Caco-2 (cell line): ENCODE results near the gene HRCT1. TPM values are rescaled to one million over a fixed set of nuclear protein-coding genes. Genes with fewer than 3 reads are reported as not detected.
"Not testable (repeated sequence)": the region's sequence is repeated elsewhere in the genome, so short reads cannot be mapped to it uniquely, and the experiment has no call there.

Experiments used
- BruUV-seq: library from RNA; stranded (reverse); fragments of 400-500 nt; replicated peaks from 2 replicates; lab custom pipeline; 2021; lab: Mats Ljungman, UMichigan
- CTCF ChIA-PET: fragments of 300-600 bp; sonication (Branson Sonifier 250); formaldehyde crosslinking; loops from one replicate; lab custom pipeline; 2022; ENCODE audit warnings: antibody characterized with exemption; lab: Charles Lee
- POLR2A ChIA-PET: fragments of 300-600 bp; sonication (Branson Sonifier 250); formaldehyde crosslinking; loops from one replicate; lab custom pipeline; 2022; ENCODE audit warnings: antibody characterized with exemption; lab: Charles Lee
- DNase-seq, 2 experiments: peaks; one replicate each; pipeline versions ENCODE4 v3.0.0 to v3.0.0-alpha.2; 2020 to 2022
- H3K27me3 ChIP-seq: replicated peaks from 2 replicates; pipeline ENCODE4 v1.6.0; 2011; ENCODE audit warnings: low read length; ENCODE audit not compliant: control insufficient read depth, insufficient read depth
- H3K36me3 ChIP-seq: 2 replicates; pipeline ENCODE4 v1.5.1; 2011; ENCODE audit warnings: low read length; ENCODE audit not compliant: control insufficient read depth, insufficient read depth
- H3K4me1 ChIP-seq: fragments of 250-450 bp; sonication (Bioruptor Pico); 2 replicates; pipeline ENCODE4 v1.5.1; 2020; ENCODE audit warnings: mild to moderate bottlenecking
- H3K4me3 ChIP-seq: 2 replicates; pipeline ENCODE4 v1.5.1; 2011; ENCODE audit warnings: low read depth, mild to moderate bottlenecking, control low read depth, low read length
- H3K9me3 ChIP-seq: fragments of 250-450 bp; sonication (Bioruptor Pico); 2 replicates; pipeline ENCODE4 v1.5.1; 2020; ENCODE audit warnings: mild to moderate bottlenecking, moderate library complexity
- H3K27ac Mint-ChIP-seq: one replicate; pipeline ENCODE4 v1.8.0; 2022; ENCODE audit warnings: mixed read lengths; ENCODE audit not compliant: unreplicated experiment
- H3K27me3 Mint-ChIP-seq: one replicate; pipeline ENCODE4 v1.8.0; 2022; ENCODE audit warnings: mixed read lengths; ENCODE audit not compliant: insufficient read depth, unreplicated experiment
- H3K36me3 Mint-ChIP-seq: one replicate; pipeline ENCODE4 v1.8.0; 2022; ENCODE audit warnings: mild to moderate bottlenecking, mixed read lengths; ENCODE audit not compliant: insufficient read depth, unreplicated experiment
- H3K4me1 Mint-ChIP-seq: one replicate; pipeline ENCODE4 v1.8.0; 2022; ENCODE audit warnings: low read depth, mixed read lengths; ENCODE audit not compliant: unreplicated experiment
- H3K4me3 Mint-ChIP-seq: one replicate; pipeline ENCODE4 v1.8.0; 2022; ENCODE audit warnings: mild to moderate bottlenecking, moderate library complexity, mixed read lengths; ENCODE audit not compliant: unreplicated experiment
- H3K9me3 Mint-ChIP-seq: one replicate; pipeline ENCODE4 v1.8.0; 2022; ENCODE audit warnings: mixed read lengths; ENCODE audit not compliant: unreplicated experiment
- intact Hi-C: fragments of 100-400 bp; cut with micrococcal nuclease; formaldehyde crosslinking; loops from one replicate; pipeline ENCODE4 v1.10.0; 2022; ENCODE audit not compliant: unreplicated experiment
- total RNA-seq: library from RNA; stranded (reverse); gene quantifications from 2 replicates; pipeline ENCODE4 v1.2.3, GENCODE V29; 2022
- TF ChIP-seq, protein P1 (sequence below), 2 experiments: fragments of 200-600 bp in 1 of 2; IDR thresholded peaks; 1 replicate in 1 of 2; 2 replicates in 1 of 2; pipeline versions ENCODE4 v1.5.1 to v1.8.0; 2011 to 2022; ENCODE audit warnings: antibody characterized with exemption in 1 of 2, control low read depth in 1 of 2, inconsistent platforms in 1 of 2, low read depth in 1 of 2, low read length in 1 of 2, mild to moderate bottlenecking in 1 of 2, moderate library complexity in 1 of 2; ENCODE audit not compliant: insufficient read depth in 1 of 2, severe bottlenecking in 1 of 2, unreplicated experiment in 1 of 2

HRCT1 gene
- total RNA-seq, 1 experiment from 2014 or later: not detected

GRCh38 chr9:35891646-35892045 is 14.4 kb upstream of the HRCT1 start:
- Mint-ChIP-seq H3K4me3 (no peak overlapping the region), H3K27ac (no peak overlapping the region), H3K9me3 (no peaks in the 10 kb centered on the region), H3K4me1 (no peaks in the 10 kb centered on the region), H3K36me3 (no peaks in the 10 kb centered on the region), H3K27me3 (peaks cover 13% of the 10 kb centered on the region)
- H3K27me3 ChIP-seq: no peaks in the 10 kb centered on the region
- TF ChIP-seq, protein P1, sequence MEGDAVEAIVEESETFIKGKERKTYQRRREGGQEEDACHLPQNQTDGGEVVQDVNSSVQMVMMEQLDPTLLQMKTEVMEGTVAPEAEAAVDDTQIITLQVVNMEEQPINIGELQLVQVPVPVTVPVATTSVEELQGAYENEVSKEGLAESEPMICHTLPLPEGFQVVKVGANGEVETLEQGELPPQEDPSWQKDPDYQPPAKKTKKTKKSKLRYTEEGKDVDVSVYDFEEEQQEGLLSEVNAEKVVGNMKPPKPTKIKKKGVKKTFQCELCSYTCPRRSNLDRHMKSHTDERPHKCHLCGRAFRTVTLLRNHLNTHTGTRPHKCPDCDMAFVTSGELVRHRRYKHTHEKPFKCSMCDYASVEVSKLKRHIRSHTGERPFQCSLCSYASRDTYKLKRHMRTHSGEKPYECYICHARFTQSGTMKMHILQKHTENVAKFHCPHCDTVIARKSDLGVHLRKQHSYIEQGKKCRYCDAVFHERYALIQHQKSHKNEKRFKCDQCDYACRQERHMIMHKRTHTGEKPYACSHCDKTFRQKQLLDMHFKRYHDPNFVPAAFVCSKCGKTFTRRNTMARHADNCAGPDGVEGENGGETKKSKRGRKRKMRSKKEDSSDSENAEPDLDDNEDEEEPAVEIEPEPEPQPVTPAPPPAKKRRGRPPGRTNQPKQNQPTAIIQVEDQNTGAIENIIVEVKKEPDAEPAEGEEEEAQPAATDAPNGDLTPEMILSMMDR (IDR thresholded peaks at IDR 0.05; ENCODE audit: insufficient read depth in 1 of 2, low read depth in 1 of 2, low read length in 1 of 2, severe bottlenecking in 1 of 2, unreplicated experiment in 1 of 2): no peak
- intact Hi-C loops: no loop called here
- H3K36me3 ChIP-seq: no peaks in the 10 kb centered on the region
- no peak overlapping the region for H3K4me3 ChIP-seq
- ChIA-PET CTCF (interaction anchor here (1.7 kb wide), 1 partner anchor 9 kb away, joined by 7 read pairs; no protein-coding TSS in a partner anchor), POLR2A (no interaction called here)
- H3K9me3 ChIP-seq: no peaks in the 10 kb centered on the region
- BruUV-seq: no TSS peak
- no peaks in the 10 kb centered on the region for H3K4me1 ChIP-seq
- DNase-seq: no peak

- H3K27ac Mint-ChIP-seq: no peak overlapping the region
- ChIA-PET POLR2A (no interaction called here), CTCF (interaction anchor here (0.7 to 1.7 kb wide), 2 partner anchors 10 to 51 kb away, joined by 3 to 7 read pairs; no protein-coding TSS in a partner anchor)
- intact Hi-C loops: no loop called here
- no peaks in the 10 kb centered on the region for H3K4me1 Mint-ChIP-seq
- Histone ChIP-seq H3K4me3 (no peak overlapping the region), H3K36me3 (no peaks in the 10 kb centered on the region), H3K4me1 (no peaks in the 10 kb centered on the region), H3K9me3 (no peaks in the 10 kb centered on the region), H3K27me3 (no peaks in the 10 kb centered on the region)
- TF ChIP-seq, protein P1 (IDR thresholded peaks at IDR 0.05; ENCODE audit: insufficient read depth in 1 of 2, low read depth in 1 of 2, low read length in 1 of 2, severe bottlenecking in 1 of 2, unreplicated experiment in 1 of 2): no peak
- H3K4me3 Mint-ChIP-seq: no peak overlapping the region
- no peaks in the 10 kb centered on the region for H3K9me3 Mint-ChIP-seq
- H3K36me3 Mint-ChIP-seq: no peaks in the 10 kb centered on the region
- DNase-seq: no peak
- BruUV-seq: no TSS peak
- H3K27me3 Mint-ChIP-seq: peaks cover 13% of the 10 kb centered on the region
Measured at GRCh38 chr9:35892051-35892450, 14.0 kb upstream of the HRCT1 start.

- H3K4me1 ChIP-seq: no peaks in the 10 kb centered on the region; the same call in 1 of the 2 replicates
- DNase-seq: no peak
- H3K27me3 ChIP-seq: no peaks in the 10 kb centered on the region
- H3K36me3 ChIP-seq: no peaks in the 10 kb centered on the region
- Mint-ChIP-seq H3K27ac (no peak overlapping the region), H3K36me3 (no peaks in the 10 kb centered on the region), H3K27me3 (peaks cover 15% of the 10 kb centered on the region), H3K9me3 (no peaks in the 10 kb centered on the region), H3K4me3 (no peak overlapping the region), H3K4me1 (no peaks in the 10 kb centered on the region)
- intact Hi-C loops: no loop called here
- H3K4me3 ChIP-seq: no peak overlapping the region
- ChIA-PET POLR2A (no interaction called here), CTCF (no interaction called here)
- BruUV-seq: no TSS peak
- no peaks in the 10 kb centered on the region for H3K9me3 ChIP-seq
- TF ChIP-seq, protein P1 (IDR thresholded peaks at IDR 0.05; ENCODE audit: insufficient read depth in 1 of 2, low read depth in 1 of 2, low read length in 1 of 2, severe bottlenecking in 1 of 2, unreplicated experiment in 1 of 2): no peak
Measured at GRCh38 chr9:35896570-35896969, 9.4 kb upstream of the HRCT1 start.

- H3K27me3 ChIP-seq, CTCF ChIA-PET, DNase-seq, H3K9me3 Mint-ChIP-seq, H3K27ac Mint-ChIP-seq, H3K27me3 Mint-ChIP-seq, H3K4me3 ChIP-seq, H3K9me3 ChIP-seq, intact Hi-C loops, H3K4me1 Mint-ChIP-seq, H3K36me3 ChIP-seq, BruUV-seq, H3K4me3 Mint-ChIP-seq, H3K4me1 ChIP-seq, POLR2A ChIA-PET, H3K36me3 Mint-ChIP-seq: not testable (repeated sequence)
Measured at GRCh38 chr9:35897376-35898099, 8.5 kb upstream of the HRCT1 start.
